ENCODE data around the gene VPS39.

DNA sequence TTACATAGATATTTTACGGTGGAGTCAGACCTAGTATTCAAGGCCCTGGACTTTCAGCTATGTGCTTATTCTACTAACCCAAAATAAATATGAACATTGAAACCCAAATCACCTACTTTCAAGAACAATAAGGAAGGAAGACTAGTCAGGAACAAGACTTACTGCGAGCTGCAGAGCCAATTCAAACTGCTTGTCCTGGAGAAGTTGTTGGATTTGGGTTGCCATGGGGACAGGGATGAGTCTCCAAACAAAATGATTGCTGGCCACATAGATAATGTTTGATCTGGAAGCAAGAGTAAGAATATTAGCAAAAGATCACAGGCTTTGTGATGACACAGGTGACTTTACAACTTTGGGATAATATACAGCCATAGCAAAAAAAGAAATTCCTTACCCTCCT is 30.0 kb downstream of the VPS39 start:
- TF ChIP-seq SIN3A (conservative IDR thresholded peaks at IDR 0.05 in 1 of 2, IDR thresholded peaks at IDR 0.05 in 1 of 2; ENCODE audit: low read depth in 1 of 2, low read length in 2 of 2) (no peak), JUN (IDR thresholded peaks at IDR 0.05; ENCODE audit: low read depth, low read length) (no peak), ATF3 (IDR thresholded peaks at IDR 0.05; ENCODE audit: insufficient read depth, low read depth, low read length) (no peak), CTCF (IDR thresholded peaks at IDR 0.05; ENCODE audit: control extremely low read depth in 1 of 3, insufficient read depth in 1 of 3, low read depth in 1 of 3, low read length in 3 of 3) (no peak), RNF2 (IDR thresholded peaks at IDR 0.05; ENCODE audit: borderline replicate concordance, low read depth, low read length, missing control alignments, poor library complexity, severe bottlenecking) (no peak), GTF2F1 (IDR thresholded peaks at IDR 0.05; ENCODE audit: borderline replicate concordance, low read depth, low read length) (no peak), EZH2 (IDR thresholded peaks at IDR 0.05; ENCODE audit: low read depth, low read length, severe bottlenecking) (no peak), CEBPB (IDR thresholded peaks at IDR 0.05; ENCODE audit: low read depth, low read length) (no peak), KDM5A (IDR thresholded peaks at IDR 0.05; ENCODE audit: low read length) (no peak), TAF1 (IDR thresholded peaks at IDR 0.05; ENCODE audit: low read depth, low read length) (no peak)
- TF ChIP-seq, protein P1, sequence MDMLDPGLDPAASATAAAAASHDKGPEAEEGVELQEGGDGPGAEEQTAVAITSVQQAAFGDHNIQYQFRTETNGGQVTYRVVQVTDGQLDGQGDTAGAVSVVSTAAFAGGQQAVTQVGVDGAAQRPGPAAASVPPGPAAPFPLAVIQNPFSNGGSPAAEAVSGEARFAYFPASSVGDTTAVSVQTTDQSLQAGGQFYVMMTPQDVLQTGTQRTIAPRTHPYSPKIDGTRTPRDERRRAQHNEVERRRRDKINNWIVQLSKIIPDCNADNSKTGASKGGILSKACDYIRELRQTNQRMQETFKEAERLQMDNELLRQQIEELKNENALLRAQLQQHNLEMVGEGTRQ (IDR thresholded peaks at IDR 0.05; ENCODE audit: low read length): no peak
